ENCODE results near the gene HCN4.

Gene HCN4

DNA sequence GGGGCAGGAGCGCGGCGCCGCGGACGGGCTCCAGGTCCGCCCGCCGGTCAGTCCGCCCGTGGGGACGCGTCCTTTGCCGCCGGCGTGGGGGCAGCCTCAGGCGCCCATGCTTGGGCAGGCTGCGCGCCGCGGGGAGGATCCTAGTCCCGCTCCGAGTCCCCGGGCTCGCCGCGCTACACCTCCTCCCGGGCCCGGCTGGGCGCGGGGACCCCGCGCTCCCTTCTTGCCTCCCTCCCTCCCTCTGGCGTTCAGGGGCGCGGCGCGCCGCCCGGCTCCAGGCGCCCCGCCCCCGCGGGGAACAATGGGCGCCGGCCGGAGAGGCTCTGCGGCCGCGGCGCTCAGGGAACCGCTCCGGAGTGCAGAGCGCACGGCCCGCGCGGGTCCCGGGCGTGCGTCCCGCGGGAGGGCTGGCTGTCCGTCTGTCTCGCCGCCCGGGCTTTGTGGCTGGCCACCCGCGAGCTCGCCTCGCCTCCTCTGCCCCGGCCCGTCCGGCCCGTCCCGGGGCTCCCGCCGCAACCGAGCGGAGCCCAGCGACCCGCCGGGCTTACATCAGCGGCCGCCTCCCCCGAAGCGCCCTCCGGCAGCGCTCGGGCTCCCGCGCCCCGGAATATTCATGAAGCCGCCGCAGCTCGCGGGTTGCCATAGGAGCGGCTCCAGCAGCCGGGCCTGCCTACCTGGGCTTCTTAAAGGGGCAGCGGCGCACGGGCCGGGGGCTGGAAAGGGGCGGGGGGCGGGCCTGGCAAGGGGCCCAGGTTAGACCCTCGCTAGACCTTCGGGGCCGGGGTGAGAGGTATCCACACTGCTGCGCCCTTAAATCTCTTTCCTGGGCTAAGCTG lies at the start of gene HCN4:
Gene HCN4 (minus strand): TSS at position 658 of the 836 bp plus-strand sequence. CDS start 688 bp downstream, outside the sequence.
- DNase-seq: no peak

DNA sequence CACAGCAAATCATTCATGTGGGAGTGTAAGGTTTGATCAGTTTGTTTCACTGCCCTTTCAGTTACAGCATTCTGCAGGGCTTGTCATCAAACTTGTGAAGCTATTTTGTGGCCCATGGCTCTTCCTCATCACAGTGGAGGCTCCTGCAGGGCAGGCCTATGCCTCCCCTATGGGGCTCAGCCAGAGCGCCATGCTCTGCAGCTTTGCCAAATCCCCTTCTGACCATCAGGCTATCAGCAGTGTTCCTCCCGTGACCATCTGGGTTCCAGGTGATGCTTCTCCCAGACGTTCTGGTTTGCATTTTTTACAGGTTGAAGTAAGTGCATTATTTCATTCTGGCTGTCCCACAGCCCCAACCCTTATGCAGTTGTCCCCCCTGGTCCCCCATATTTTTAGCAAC lies 46.1 kb upstream of the HCN4 start:
- DNase-seq: no peak

DNA sequence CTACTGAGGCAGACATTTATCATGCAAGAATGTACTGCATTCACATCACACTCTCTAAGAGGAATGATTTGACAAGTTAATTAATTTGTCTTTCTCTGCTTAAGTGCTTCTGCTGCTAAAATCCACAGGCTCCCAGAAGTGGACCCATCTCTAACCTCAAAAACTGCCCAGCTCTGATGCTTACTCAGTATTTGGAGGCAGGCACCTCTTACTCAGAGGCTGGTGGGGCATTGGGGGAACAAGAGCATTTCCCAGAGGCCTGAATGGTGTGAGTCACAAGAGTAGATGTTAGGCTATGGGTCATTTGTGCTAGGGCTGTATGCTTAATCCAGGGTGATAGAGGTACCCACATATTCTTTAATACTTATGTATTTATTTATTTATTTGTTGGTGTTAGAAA lies 34.4 kb upstream of the HCN4 start:
- peak; percentile 52 for DNase-seq

DNA sequence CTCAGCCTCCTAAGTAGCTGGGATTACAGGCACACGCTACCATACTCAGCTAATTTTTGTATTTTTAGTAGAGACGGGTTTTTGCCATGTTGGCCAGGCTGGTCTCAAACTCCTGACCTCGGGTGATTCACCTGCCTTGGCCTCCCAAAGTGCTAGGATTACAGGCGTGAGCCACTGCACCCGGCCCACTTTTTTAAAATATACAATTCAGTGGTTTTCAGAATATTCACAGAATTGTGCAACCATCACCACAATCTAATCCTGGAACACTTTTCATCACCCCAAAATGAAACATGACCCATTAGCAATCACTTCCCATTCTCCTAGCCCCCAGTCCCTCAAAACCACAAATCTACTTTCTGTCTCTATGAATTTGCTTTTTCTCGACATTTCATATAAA lies 31.5 kb upstream of the HCN4 start:
- peak; percentile 75 for DNase-seq

DNA sequence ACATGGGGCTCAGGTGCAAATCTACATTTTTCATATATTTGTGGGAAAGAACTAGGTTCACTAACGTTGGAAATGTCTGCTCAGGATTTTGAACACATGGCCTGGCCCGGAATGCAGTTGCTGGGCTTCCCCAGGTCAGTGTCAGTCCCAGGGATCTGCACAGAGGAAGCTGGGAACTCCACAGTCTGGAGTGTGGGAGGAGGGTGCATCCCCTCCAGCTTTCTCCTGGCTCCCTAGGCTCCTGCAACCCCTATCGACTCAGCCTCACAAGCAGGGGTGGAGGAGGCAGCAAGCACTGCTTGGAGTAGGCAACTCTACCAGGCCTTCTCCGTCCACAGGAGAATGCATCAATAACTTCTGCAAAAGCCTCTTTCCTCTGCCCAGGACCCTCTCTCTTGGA lies 30.1 kb upstream of the HCN4 start:
- peak; percentile 36 for DNase-seq

DNA sequence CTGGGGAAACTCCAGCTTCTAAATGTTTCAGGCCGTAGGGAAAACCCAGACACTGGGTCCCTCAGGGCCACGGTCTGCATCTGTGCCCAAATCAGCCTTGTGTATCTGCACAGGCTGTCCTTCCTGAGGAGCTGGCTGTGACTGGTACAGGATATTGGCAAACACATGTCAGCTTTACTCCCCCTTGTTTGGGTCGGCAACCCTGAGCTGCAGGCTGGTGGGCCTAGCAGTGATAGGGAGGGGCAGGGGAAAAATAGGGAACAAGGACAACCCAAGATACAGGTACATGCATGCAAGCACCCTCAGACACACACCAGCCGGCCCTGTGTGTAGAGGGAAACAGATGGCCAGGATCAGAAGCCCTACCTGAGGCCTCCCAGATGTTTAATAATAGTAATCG lies 28.7 kb upstream of the HCN4 start:
- DNase-seq: no peak

DNA sequence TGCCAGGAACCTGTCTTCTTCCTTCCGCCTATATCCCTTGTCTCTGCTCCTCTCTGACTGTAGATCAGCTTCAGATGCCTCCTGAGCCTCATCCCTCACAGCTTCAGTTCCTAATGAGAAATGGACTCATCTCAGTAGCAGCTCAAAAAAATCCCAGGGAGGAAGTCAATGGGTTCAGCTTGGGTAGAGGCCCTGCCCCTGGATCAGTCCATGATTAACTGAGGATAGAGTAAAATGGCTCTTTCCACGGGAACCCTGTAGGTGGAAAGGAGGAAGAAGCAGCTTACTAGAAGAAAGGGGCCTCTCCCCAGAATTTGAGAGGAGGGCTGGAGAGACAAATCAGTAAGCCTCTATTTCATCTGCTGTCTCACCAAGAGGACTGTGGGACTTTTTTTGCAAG lies 26.9 kb upstream of the HCN4 start:
- peak; percentile 10 for DNase-seq

DNA sequence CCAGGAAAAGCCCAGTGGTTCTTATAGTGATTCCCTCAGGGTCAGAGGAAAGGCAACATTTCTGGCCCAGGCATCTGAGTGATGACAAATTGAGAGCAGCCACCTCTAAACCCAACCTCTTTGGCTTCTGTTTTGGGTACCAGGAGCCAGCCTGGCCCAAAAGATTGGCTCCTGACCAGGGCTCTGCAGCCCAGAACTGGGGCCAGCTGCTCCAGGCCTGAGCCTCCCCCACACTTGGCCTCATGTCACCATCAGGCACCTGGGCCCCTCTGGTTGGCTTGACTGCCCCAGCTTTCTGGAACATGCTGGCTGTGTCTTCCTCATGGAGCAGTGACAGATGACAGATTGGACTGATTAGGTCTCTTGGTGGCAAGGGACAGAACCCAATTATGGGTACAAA lies 26.0 kb upstream of the HCN4 start:
- DNase-seq: no peak

DNA sequence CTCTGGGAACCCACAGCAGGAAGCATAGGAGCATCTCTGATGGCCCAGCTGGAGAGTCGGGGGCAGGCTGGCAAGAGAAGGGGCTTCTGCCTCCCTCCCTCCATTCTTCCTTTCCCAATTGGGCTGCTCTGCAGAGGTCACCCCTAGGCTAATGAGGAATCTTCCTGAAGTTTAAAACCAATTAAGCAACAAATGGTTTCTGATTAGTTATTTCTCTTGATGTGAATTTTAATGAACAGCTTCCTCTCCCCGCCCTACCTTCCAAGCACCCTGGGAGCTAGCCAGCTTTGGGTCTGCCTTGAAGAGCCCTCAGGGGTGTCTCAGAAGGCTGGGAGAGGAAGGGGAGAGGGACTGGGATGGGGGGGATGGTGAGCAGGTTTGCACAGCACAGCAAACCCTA lies 24.6 kb upstream of the HCN4 start:
- DNase-seq: no peak

DNA sequence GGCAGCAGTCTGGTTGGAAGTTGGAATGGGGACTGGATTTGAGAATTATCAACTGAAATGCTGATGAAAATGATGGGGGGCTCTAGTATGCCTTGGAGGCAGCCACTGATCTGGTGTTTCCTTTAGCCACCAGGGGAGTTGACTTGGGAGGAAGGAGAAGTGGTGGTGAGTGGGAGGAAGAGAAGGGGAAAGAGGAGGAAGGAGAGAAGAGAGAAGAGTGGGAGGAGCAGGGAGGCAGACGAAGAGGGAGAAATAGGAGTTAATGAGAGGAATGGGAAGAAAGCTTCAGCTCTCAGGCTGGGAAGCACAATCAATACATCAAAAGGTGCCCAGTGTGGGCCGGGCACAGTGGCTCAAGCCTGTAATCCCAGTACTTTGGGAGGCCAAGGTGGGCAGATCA lies 23.3 kb upstream of the HCN4 start:
- no peak for DNase-seq

DNA sequence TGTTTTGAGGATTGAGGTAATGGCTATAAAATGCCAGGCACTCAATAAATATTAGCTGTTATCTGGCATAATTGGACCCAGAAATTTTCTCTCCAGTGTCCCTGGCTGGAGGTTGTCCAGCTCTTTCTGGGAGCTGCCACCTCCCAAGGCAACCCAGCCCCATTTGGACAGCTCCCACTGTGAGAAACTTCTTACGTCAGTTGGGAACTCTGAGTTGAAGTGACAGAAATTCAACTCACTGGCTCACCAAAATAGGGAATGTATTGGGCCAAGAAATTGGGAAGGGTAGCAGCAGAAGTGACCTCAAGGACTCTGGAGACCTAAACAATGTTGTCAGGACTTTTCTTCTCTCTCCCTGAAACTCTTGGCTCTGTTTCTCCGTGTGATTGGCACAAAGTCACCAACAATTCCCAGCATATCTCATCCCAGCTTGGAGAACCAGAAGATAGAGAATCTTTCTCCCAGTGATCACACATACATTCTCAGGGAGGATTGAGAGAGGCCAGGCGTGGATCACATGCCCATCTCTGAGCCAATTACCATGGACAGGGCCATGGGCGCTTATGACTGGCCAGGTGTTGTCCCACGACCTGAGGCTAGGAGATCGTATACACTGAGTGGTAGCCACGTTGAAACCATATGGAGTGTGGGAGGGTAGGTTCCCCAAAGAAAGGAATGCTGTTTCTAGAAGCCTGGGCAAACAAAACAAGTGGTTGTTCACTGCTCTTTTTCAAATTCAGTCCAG lies 22.5 kb upstream of the HCN4 start:
- no peak for DNase-seq

DNA sequence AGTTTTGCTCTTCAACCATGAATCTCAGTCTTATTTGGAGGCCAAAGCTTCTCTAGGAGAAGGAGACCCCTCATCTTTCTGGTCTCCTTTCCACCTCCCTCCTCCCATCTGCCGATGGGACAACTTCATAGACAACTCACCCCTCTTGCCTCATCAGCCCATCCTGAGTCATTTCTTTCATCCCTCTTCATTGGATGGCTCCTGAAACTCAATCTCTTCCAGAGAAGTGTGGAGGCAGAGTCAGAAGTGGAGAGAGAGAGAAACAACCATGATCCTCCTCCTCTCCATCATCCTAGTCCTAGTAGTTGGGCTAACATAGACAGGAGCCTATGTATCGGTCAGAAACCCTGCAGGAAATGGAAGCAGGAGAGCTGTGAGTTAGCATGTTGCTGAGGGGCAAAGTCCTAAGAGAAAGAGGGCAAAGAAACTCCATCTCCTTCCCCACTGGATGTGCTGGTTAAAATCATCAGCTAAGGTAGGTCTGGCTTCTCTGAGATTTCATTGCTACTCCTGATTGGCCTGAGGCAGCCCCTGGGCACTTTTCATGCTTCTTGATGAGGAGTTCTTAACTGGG lies 21.3 kb upstream of the HCN4 start:
- DNase-seq: no peak

DNA sequence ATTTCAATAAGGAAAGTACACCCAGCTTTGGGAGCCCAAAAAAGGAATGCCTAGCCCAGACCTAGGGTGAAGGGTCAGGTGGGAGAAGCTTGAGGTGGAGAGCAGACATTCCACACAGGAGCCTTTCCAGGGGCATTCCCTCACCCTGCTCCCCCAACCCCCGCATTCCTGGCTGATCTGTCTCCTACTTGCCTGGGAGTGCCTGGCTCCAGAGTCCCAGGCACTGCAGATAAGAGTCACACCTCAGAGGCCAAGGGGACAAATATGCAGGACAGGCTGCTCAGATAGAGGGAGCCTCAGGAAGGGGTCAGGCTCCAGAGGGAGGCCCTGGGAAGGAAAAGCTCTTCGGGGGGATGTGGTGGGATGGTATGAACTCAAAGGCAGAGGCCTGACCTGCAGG lies 20.8 kb upstream of the HCN4 start:
- no peak for DNase-seq

DNA sequence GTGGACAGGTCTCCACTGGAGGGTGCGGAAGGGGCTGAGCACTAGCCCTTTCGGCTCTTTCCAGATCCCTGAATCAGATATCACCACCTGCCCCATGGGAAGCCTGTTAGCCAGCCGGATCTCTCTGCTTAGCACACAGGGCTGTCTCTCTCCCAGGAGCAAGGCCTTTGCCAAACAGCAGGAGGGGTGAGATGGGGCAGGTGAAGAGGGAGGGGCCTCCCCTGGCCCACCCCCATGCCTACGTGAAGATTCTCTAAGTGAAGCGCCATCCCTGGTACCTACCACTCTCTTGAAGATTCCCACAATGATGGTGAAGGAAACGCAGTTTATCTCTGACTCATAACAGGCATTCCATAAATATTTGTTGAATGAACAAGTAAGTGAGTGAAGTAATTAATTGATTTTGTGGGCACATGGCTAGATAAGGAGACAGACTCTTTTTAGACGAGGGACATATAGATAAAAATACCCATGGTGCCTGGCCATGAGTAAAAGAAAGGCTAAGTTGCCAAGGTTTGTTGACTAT lies 19.6 kb upstream of the HCN4 start:
- DNase-seq: no peak

DNA sequence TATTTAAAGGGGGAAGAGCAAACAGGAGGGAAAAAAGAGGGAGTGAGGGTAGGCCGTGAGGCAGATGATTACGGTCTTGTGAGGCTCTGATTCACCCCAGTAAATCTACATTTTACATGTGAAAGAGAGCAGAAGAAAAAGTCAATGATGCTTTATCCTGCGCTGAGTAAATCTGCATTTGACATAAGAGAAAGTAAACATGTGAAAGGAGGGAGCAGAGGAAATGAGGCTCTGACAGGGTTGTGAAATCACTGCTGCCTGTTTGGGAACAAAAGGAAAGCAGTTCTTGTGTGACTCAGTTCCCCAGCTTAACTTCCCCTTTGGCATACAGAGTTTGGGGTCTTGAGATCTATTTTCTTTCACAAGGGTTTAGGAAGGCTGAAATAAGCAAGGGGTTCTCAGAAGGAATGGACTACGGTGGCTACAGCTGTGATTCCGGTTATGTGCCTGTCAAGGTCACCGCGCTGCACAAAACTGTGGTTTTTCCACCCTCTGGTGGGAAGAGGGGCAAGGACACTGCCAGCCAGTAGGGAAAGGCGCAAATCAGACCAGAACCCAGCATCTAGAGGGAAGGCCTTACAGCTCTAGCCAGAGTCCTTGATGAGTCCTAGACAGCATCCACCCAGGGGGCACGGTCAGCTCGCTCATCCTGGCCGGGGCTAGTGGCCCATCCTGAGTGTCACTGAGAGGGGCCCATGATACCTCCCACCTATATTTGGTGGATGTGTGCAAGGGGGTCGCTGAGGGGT lies 18.9 kb upstream of the HCN4 start:
- peak; percentile 41 for DNase-seq

DNA sequence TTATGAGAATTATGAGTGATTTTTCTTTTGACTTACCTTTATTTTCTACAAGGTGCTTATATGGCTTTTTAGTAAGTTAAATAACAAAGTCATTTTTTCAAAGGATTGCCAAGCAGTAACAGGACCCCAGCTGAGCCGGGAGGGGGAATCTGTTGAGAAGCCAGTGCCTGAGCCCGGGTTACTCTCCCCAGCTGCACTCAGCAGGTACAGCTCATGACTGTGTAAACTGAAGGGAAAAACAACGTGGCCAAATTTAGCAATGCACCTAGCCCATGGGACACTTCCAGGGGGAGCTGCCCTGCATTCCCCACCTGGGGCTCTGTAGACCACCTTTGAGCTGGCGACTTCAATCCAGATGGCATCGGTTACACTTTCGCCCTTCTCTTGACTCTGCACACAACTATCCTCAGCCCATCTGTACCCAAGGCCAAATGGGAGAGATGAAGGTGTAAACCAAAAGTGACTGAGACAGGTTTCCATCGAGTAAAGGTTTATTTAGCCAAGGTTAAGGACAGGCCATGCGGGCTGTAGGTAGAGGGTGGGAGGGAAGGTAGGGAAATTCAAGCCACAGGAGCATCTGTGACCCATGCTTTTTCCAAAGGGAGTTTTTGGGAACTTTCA lies 18.2 kb upstream of the HCN4 start:
- DNase-seq: no peak

DNA sequence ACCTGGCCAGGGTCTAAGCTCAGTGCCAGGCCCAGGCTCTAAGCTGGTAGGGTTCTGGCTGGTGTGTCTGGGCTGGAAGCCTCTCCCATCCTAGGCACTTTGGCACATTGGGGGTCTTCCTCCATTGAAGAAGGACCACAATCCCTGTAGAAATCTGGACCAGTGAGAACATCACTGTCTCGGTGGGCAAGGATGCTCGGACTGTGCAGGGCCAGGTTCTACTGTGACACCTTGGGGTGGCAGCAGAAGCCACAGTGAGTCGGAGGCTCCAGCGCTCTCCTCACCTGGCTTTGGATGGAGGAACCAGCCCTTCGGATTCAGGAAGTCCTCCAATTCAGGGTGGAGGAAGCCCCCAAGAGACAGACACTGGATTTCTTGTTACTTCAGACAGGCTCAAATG lies 17.5 kb upstream of the HCN4 start:
- DNase-seq: no peak

DNA sequence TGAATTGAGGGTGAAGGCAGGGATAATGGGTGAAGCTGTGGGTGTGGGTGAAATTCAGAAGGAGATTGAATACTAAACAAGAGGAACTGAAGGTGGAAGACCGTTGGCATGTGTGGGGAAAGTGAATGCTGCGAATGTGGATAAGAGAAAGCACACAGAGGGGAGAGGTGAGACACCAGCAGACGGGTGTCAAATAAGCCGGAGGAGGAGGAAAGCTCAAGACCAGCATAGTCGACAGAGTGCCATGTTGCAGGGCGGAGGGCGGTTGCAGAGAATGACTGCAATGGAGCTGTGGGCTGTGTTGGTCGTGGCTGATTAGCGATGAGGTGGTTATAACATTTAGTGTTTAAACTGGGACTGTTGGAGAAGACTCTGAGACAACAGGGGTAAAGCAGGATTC lies 16.4 kb upstream of the HCN4 start:
- no peak for DNase-seq

DNA sequence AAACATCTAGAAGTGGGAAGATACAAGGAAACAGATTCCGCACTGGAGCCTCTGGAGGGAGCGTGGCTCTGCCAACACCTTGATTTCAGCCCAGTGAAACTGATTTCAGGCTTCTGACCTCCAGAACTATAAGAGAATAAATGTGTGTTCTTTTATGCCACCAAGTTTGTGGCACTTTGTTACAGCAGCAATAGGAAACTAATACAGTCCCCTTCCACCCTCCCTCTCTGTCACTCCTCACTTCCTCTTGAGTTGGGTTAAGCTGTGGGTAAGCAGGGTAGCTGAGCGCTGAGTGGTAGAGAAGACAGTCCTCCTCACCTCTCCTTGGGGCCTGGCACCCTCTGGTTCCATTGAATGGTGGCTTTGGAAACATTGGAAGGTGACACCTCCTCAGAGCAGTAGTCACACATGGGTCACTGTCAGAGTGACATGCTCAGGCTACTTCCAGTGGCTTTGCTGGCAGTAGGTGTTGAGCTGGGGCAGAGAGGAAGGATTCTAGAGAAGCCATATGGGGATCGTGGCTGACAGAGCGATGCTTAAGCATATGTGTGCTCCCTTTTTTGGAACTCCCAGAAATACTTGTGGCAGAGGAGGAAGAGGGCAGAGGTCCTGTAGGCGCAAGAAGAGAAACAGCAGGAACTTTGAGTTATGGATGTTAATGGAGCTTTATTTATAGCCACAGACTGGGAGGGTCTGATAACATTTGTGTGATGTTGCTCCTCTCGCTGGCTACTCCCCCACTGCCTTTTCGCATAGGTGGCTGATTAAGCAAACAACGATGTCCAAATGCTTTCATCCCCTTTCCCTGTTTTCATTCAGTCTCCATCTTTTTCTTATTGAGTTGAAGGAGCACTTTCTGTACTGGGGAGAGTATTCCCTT lies 14.8 kb upstream of the HCN4 start:
- DNase-seq: no peak

DNA sequence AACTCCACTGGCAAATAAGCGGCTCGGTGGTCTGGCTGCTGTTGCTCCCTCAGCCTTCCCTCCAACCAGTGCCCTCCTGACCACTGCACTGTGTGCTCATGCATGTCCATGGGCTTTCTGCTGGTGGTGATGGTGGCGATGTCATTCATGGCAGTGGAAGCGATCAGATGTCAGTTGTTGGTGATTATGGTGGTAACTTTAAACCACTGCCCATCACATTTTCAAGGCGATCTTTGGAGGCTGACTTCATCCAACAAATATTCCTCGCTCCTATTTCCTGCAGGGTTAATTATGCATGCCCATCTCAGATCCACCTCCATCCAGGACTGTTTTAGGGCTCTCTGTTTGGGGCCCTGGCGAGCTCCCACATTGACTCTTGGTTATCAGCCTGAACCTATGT lies 13.4 kb upstream of the HCN4 start:
- no peak for DNase-seq

DNA sequence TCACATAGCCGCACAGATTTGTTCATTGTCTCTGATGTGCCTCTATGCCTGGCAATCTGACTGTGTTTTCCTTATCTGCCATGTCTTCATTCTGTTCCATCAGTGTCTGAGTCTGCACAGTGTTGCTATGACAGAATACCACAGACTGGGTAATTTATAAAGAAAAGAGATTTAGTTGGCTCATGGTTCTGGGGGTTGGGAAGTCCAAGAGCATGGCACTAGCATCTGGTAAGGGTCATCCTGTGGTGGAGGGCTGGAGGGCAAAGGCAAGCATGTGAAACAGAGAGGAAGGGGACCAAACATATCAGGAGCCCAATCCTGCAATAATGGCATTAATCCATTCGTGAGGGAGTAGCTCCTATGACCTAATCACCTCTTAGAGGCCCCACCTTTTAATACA lies 11.9 kb upstream of the HCN4 start:
- DNase-seq: no peak

DNA sequence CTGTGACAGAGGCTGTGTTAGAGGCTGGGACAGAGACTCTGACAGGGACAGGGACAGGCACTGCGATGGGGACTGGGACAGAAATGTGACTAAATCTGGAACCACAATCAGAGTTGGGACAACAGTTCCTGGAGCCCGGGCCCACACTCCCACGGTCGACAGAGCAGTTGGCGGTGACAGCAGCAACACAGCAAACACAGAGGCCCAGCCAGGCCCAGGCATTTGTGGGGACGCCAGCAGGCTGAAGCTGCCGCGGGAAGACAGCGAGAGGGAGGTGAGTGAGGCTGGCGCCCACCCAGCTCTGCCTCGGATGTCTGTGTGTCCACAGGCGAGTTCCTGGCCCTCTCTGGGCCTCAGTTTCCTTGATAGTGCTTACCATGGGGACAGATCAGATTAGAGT lies 9.3 kb upstream of the HCN4 start:
- DNase-seq: no peak
